HepG2 (cell line): ENCODE measurements around the gene DUSP22.

Experiments used
- CEBPZ ChIP-seq: IDR thresholded peaks from 2 replicates; pipeline ENCODE4 v1.6.1; 2012; ENCODE audit warnings: low read length, improper control_type of control experiment
- EZH2 ChIP-seq: conservative IDR thresholded peaks from 2 replicates; pipeline ENCODE4 v1.6.1; 2012; ENCODE audit warnings: mild to moderate bottlenecking, low read depth, low read length, moderate library complexity
- MAZ ChIP-seq, 2 experiments: sonication (generic) in 1 of 2; formaldehyde crosslinking in 1 of 2; IDR thresholded peaks; 2 replicates each; pipeline versions ENCODE4 v1.5.0 to v1.6.1; 2012 to 2020; ENCODE audit warnings: low read depth in 2 of 2, mild to moderate bottlenecking in 2 of 2, borderline replicate concordance in 1 of 2, improper control_type of control experiment in 1 of 2, low read length in 1 of 2, missing genetic modification reagents in 1 of 2, moderate library complexity in 1 of 2
- MTA3 ChIP-seq: sonication (generic); formaldehyde crosslinking; IDR thresholded peaks from 2 replicates; pipeline ENCODE4 v1.4.0; 2020; ENCODE audit warnings: missing genetic modification reagents
- PTBP1 ChIP-seq: fragments of 200-400 bp; formaldehyde crosslinking; IDR thresholded peaks from 2 replicates; pipeline ENCODE4 v1.6.1; 2018; ENCODE audit warnings: low read length, low read depth; ENCODE audit not compliant: poor library complexity, severe bottlenecking
- TF ChIP-seq, protein P1 (sequence below): sonication (generic); formaldehyde crosslinking; IDR thresholded peaks from 2 replicates; pipeline ENCODE4 v1.5.0; 2020; ENCODE audit warnings: mild to moderate bottlenecking, missing genetic modification reagents, moderate library complexity

GRCh38 chr6:333379-334002 lies 41.2 kb downstream of the DUSP22 start:
- TF ChIP-seq, protein P1, sequence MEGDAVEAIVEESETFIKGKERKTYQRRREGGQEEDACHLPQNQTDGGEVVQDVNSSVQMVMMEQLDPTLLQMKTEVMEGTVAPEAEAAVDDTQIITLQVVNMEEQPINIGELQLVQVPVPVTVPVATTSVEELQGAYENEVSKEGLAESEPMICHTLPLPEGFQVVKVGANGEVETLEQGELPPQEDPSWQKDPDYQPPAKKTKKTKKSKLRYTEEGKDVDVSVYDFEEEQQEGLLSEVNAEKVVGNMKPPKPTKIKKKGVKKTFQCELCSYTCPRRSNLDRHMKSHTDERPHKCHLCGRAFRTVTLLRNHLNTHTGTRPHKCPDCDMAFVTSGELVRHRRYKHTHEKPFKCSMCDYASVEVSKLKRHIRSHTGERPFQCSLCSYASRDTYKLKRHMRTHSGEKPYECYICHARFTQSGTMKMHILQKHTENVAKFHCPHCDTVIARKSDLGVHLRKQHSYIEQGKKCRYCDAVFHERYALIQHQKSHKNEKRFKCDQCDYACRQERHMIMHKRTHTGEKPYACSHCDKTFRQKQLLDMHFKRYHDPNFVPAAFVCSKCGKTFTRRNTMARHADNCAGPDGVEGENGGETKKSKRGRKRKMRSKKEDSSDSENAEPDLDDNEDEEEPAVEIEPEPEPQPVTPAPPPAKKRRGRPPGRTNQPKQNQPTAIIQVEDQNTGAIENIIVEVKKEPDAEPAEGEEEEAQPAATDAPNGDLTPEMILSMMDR (CRISPR knock-in tag), result no peak
- TF ChIP-seq PTBP1 (no peak), CEBPZ (no peak), MTA3 (CRISPR knock-in tag) (no peak), MAZ (IDR thresholded peaks at IDR 0.05; ENCODE audit: borderline replicate concordance, low read depth, low read length) (no peak), MAZ (CRISPR knock-in tag; IDR thresholded peaks at IDR 0.05; ENCODE audit: low read depth) (no peak), EZH2 (no peak)
